NK-92 (cell line): ENCODE data around the gene ATAD1.
"Not testable (repeated sequence)": the region's sequence is repeated elsewhere in the genome, so short reads cannot be mapped to it uniquely, and the experiment has no call there.

ENCODE experiments used
- DNase-seq: peaks from one replicate; lab custom pipeline; 2025; ENCODE audit not compliant: unreplicated experiment; lab: John Stamatoyannopoulos, UW

The ATAD1 gene

GRCh38 chr10:87846711-87847110, 28.7 kb upstream of the ATAD1 start:
- not testable (repeated sequence) for DNase-seq

- no peak for DNase-seq
These were observed 28.0 kb upstream of the ATAD1 start for GRCh38 chr10:87846023-87846422.

GRCh38 chr10:87845624-87845998, 27.6 kb upstream of the ATAD1 start:
- DNase-seq: no peak

GRCh38 chr10:87844837-87845623, 27.0 kb upstream of the ATAD1 start:
- no peak for DNase-seq

GRCh38 chr10:87843714-87844113, 25.7 kb upstream of the ATAD1 start:
- no peak for DNase-seq

GRCh38 chr10:87842776-87843497, 24.9 kb upstream of the ATAD1 start:
- DNase-seq: no peak

- no peak for DNase-seq
These were observed 24.2 kb upstream of the ATAD1 start for GRCh38 chr10:87842220-87842641.

GRCh38 chr10:87841186-87841585, 23.2 kb upstream of the ATAD1 start:
- DNase-seq: no peak

GRCh38 chr10:87838650-87839049, 20.6 kb upstream of the ATAD1 start:
- no peak for DNase-seq

GRCh38 chr10:87837445-87837844, 19.4 kb upstream of the ATAD1 start:
- DNase-seq: no peak

GRCh38 chr10:87836098-87836497, 18.1 kb upstream of the ATAD1 start:
- no peak for DNase-seq

GRCh38 chr10:87829986-87830729, 12.1 kb upstream of the ATAD1 start:
- DNase-seq: no peak

GRCh38 chr10:87829051-87829450, 11.0 kb upstream of the ATAD1 start:
- not testable (repeated sequence) for DNase-seq

- DNase-seq: no peak
These were observed 9.7 kb upstream of the ATAD1 start for GRCh38 chr10:87827681-87828080.

- DNase-seq: no peak
These were observed 8.6 kb upstream of the ATAD1 start for GRCh38 chr10:87826653-87827052.

GRCh38 chr10:87819289-87819585, 1.2 kb upstream of the ATAD1 start:
- no peak for DNase-seq

GRCh38 chr10:87818505-87819288, 671 bp upstream of the ATAD1 start:
- no peak for DNase-seq

GRCh38 chr10:87816898-87817608, 973 bp downstream of the ATAD1 start:
- no peak for DNase-seq

GRCh38 chr10:87816163-87816897, 1.7 kb downstream of the ATAD1 start:
- no peak for DNase-seq
